ENCODE data around the gene RIT1. TPM values are rescaled to one million over a fixed set of nuclear protein-coding genes. Genes with fewer than 3 reads are reported as not detected.

Gene RIT1
- total RNA-seq, 1 experiment from 2014 or later: 26.4 TPM

- TF ChIP-seq, protein P1, sequence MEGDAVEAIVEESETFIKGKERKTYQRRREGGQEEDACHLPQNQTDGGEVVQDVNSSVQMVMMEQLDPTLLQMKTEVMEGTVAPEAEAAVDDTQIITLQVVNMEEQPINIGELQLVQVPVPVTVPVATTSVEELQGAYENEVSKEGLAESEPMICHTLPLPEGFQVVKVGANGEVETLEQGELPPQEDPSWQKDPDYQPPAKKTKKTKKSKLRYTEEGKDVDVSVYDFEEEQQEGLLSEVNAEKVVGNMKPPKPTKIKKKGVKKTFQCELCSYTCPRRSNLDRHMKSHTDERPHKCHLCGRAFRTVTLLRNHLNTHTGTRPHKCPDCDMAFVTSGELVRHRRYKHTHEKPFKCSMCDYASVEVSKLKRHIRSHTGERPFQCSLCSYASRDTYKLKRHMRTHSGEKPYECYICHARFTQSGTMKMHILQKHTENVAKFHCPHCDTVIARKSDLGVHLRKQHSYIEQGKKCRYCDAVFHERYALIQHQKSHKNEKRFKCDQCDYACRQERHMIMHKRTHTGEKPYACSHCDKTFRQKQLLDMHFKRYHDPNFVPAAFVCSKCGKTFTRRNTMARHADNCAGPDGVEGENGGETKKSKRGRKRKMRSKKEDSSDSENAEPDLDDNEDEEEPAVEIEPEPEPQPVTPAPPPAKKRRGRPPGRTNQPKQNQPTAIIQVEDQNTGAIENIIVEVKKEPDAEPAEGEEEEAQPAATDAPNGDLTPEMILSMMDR (conservative IDR thresholded peaks at IDR 0.05): no peak
- WGBS (ENCODE audit: extremely low coverage, insufficient read length, low lambda C conversion rate): no CpG with 5 or more reads among the region's 3 CpGs
- Mint-ChIP-seq H3K36me3 (ENCODE audit: insufficient read depth in 1 of 3, low read depth in 3 of 3) (peaks cover 5 to 12% (median 7%) of the 10 kb centered on the region in 3 experiments; a peak in 6 of 7 replicates), H3K9me3 (no peaks in the 10 kb centered on the region), H3K27me3 (ENCODE audit: low read depth) (no peaks in the 10 kb centered on the region), H3K27ac (no peak overlapping the region), H3K4me1 (no peaks in the 10 kb centered on the region), H3K4me3 (no peak overlapping the region)
- H3K27ac ChIP-seq (ENCODE audit: insufficient read length, low read depth, low read length): no peak overlapping the region
- no peak overlapping the region for H4K91ac ChIP-seq (ENCODE audit: insufficient read length, low read depth, low read length)
- no peak overlapping the region for H2AFZ ChIP-seq (ENCODE audit: low read length)
- no peak overlapping the region for H2BK5ac ChIP-seq (ENCODE audit: insufficient read length, low read length)
- H3K4me2 ChIP-seq (ENCODE audit: insufficient read depth, insufficient read length, low read length): no peak overlapping the region
- no peak overlapping the region for H2BK15ac ChIP-seq (ENCODE audit: low read depth, low read length)
- no peaks in the 10 kb centered on the region for H3K79me1 ChIP-seq (ENCODE audit: insufficient read depth, low read depth, low read length, poor library complexity, severe bottlenecking)
- no peak overlapping the region for H3K23ac ChIP-seq (ENCODE audit: insufficient read length, low read depth, low read length)
- H3K14ac ChIP-seq (ENCODE audit: insufficient read depth, low read length): no peak overlapping the region
- no peak for DNase-seq
- H2AK5ac ChIP-seq (ENCODE audit: insufficient read length, low read length): no peak overlapping the region
- no peaks in the 10 kb centered on the region for H4K20me1 ChIP-seq (ENCODE audit: control insufficient read depth, insufficient read depth, insufficient read length)
- H3K4ac ChIP-seq (ENCODE audit: low read depth, low read length): no peak overlapping the region
- H2BK12ac ChIP-seq (ENCODE audit: insufficient read length, low read depth, low read length): no peak overlapping the region
- no peaks in the 10 kb centered on the region for H3K9me3 ChIP-seq (ENCODE audit: control insufficient read depth, low read depth, low read length)
- no peak overlapping the region for H2BK120ac ChIP-seq (ENCODE audit: low read depth, low read length, poor library complexity, severe bottlenecking)
- H3K4me1 ChIP-seq (ENCODE audit: insufficient read depth, low read length): no peaks in the 10 kb centered on the region
- no peak overlapping the region for H3K18ac ChIP-seq (ENCODE audit: insufficient read length, low read depth, low read length)
- no peak overlapping the region for H3T11ph ChIP-seq (ENCODE audit: low read length)
- no peak overlapping the region for H3K9ac ChIP-seq (ENCODE audit: extremely low read depth, insufficient read length, low read length)
- no peak overlapping the region for H2BK20ac ChIP-seq (ENCODE audit: low read depth, low read length, poor library complexity, severe bottlenecking)
- no peak overlapping the region for H3K56ac ChIP-seq (ENCODE audit: insufficient read length, low read depth, low read length)
- H4K8ac ChIP-seq (replicated peaks; ENCODE audit: insufficient read length, low read depth, low read length): no peak overlapping the region
- H4K5ac ChIP-seq (ENCODE audit: insufficient read length, low read depth, low read length): no peak overlapping the region
- H3K79me2 ChIP-seq (ENCODE audit: insufficient read depth, low read length): no peaks in the 10 kb centered on the region
- H3K23me2 ChIP-seq (ENCODE audit: insufficient read length, low read depth, low read length, poor library complexity, severe bottlenecking): no peaks in the 10 kb centered on the region
- no peaks in the 10 kb centered on the region for H3K27me3 ChIP-seq (ENCODE audit: insufficient read depth, low read length)
Measured at GRCh38 chr1:155892796-155893195, 18.4 kb downstream of the RIT1 start.
